PC-3 (cell line): Measurements from ENCODE around the gene UMAD1. TPM values are rescaled to one million over a fixed set of nuclear protein-coding genes. Genes with fewer than 3 reads are reported as not detected.

Source experiments
- ATAC-seq: fragments of 200-7000 bp; cut with Tn5 transposase; 2 replicates; pipeline ENCODE4 v1.9.1; 2020; ENCODE audit warnings: mild to moderate bottlenecking, moderate library complexity
- BruUV-seq: library from RNA; stranded (reverse); fragments of 400-500 nt; replicated peaks from 2 replicates; lab custom pipeline; 2021; lab: Mats Ljungman, UMichigan
- CTCF ChIA-PET: fragments of 300-600 bp; sonication (Branson Sonifier 250); formaldehyde crosslinking; loops from one replicate; lab custom pipeline; 2022; ENCODE audit warnings: antibody characterized with exemption; lab: Charles Lee
- POLR2A ChIA-PET: fragments of 300-600 bp; sonication (Branson Sonifier 250); formaldehyde crosslinking; loops from one replicate; lab custom pipeline; 2022; ENCODE audit warnings: antibody characterized with exemption; ENCODE audit not compliant: unreplicated experiment; lab: Charles Lee
- DNase-seq: peaks from one replicate; pipeline ENCODE4 v3.0.0-alpha.2; 2015
- H2AFZ ChIP-seq: fragments of 300-600 bp; sonication (generic); 2 replicates; pipeline ENCODE4 v1.6.0; 2016; ENCODE audit warnings: antibody characterized with exemption, low read length
- H3F3A ChIP-seq: fragments of 300-600 bp; sonication (generic); one replicate; pipeline ENCODE4 v1.6.0; 2017; ENCODE audit warnings: antibody characterized with exemption, low read length, control low read depth, mild to moderate bottlenecking; ENCODE audit not compliant: unreplicated experiment
- H3K27ac ChIP-seq: fragments of 300-600 bp; sonication (generic); 2 replicates; pipeline ENCODE4 v1.5.1; 2016; ENCODE audit warnings: mild to moderate bottlenecking, low read length
- H3K27me3 ChIP-seq: fragments of 300-600 bp; sonication (generic); 2 replicates; pipeline ENCODE4 v1.6.1; 2016; ENCODE audit warnings: low read length, mixed read lengths
- H3K36me3 ChIP-seq: fragments of 300-600 bp; sonication (generic); 2 replicates; pipeline ENCODE4 v1.6.1; 2016; ENCODE audit warnings: low read depth, mixed run types, low read length, mixed read lengths
- H3K4me1 ChIP-seq: fragments of 300-600 bp; sonication (generic); 2 replicates; pipeline ENCODE4 v1.5.1; 2016; ENCODE audit warnings: low read length; ENCODE audit not compliant: insufficient read depth
- H3K4me2 ChIP-seq: fragments of 300-600 bp; sonication (generic); 2 replicates; pipeline ENCODE4 v1.6.0; 2016; ENCODE audit warnings: low read length
- H3K4me3 ChIP-seq: fragments of 300-600 bp; sonication (generic); 2 replicates; pipeline ENCODE4 v1.5.1; 2016; ENCODE audit warnings: mild to moderate bottlenecking, low read length, mixed read lengths
- H3K79me2 ChIP-seq: fragments of 300-600 bp; sonication (generic); 2 replicates; pipeline ENCODE4 v1.6.1; 2017; ENCODE audit warnings: low read length, mixed read lengths
- H3K9ac ChIP-seq: fragments of 300-600 bp; sonication (generic); 2 replicates; pipeline ENCODE4 v1.6.0; 2016; ENCODE audit warnings: mild to moderate bottlenecking, low read length
- H3K9me2 ChIP-seq: fragments of 300-600 bp; sonication (generic); replicated peaks from 2 replicates; pipeline ENCODE4 v1.6.1; 2016; ENCODE audit warnings: mixed run types, low read length, mixed read lengths
- H3K9me3 ChIP-seq: fragments of 300-600 bp; sonication (generic); 2 replicates; pipeline ENCODE4 v1.6.1; 2016; ENCODE audit warnings: low read length, mixed read lengths
- H4K20me1 ChIP-seq: fragments of 300-600 bp; sonication (generic); 2 replicates; pipeline ENCODE4 v1.6.1; 2016; ENCODE audit warnings: low read length, mixed read lengths
- CTCF ChIP-seq: fragments of 300-600 bp; sonication (generic); conservative IDR thresholded peaks from 2 replicates; pipeline ENCODE4 v1.5.1; 2017; ENCODE audit warnings: antibody characterized with exemption, low read depth, mild to moderate bottlenecking, low read length
- EZH2 ChIP-seq: fragments of 300-600 bp; sonication (generic); IDR thresholded peaks from one replicate; pipeline ENCODE4 v1.6.1; 2017; ENCODE audit warnings: antibody characterized with exemption, mild to moderate bottlenecking, low read length; ENCODE audit not compliant: unreplicated experiment
- EZH2phosphoT487 ChIP-seq: fragments of 300-600 bp; sonication (generic); IDR thresholded peaks from 2 replicates; pipeline ENCODE4 v1.6.1; 2018; ENCODE audit warnings: mild to moderate bottlenecking, antibody characterized with exemption, low read length, borderline replicate concordance
- intact Hi-C: fragments of 100-400 bp; cut with micrococcal nuclease; formaldehyde crosslinking; loops from 2 replicates; pipeline ENCODE4 v1.9.0; 2023
- total RNA-seq: library from RNA; depleted of rRNA; stranded (reverse); fragments of >200 nt; gene quantifications from 2 replicates; pipeline ENCODE4 v1.2.3, GENCODE V29; 2014

UMAD1 gene
- total RNA-seq, 1 experiment from 2014 or later = 8.9 TPM

GRCh38 chr7:7750571-7751242, 110.2 kb downstream of the UMAD1 start:
- Histone ChIP-seq H3K79me2 (no peaks in the 10 kb centered on the region), H2AFZ (no peak overlapping the region), H3K4me3 (no peak overlapping the region), H3K9me2 (no peaks in the 10 kb centered on the region), H3K36me3 (no peaks in the 10 kb centered on the region), H3K27me3 (no peaks in the 10 kb centered on the region), H4K20me1 (no peaks in the 10 kb centered on the region), H3K4me2 (no peak overlapping the region), H3K4me1 (no peaks in the 10 kb centered on the region), H3F3A (no peaks in the 10 kb centered on the region), H3K9me3 (no peaks in the 10 kb centered on the region), H3K9ac (no peak overlapping the region), H3K27ac (no peak overlapping the region)
- BruUV-seq = no TSS peak
- ChIA-PET POLR2A (no interaction called here), CTCF (no interaction called here)
- peak; percentile 62 for ATAC-seq
- DNase-seq = no peak
- intact Hi-C loops = no loop called here
- TF ChIP-seq CTCF (no peak), EZH2 (no peak), EZH2phosphoT487 (no peak)

- no peak overlapping the region for H3K27ac ChIP-seq
- H3K79me2 ChIP-seq = no peaks in the 10 kb centered on the region
- DNase-seq (no peak), ATAC-seq (no peak)
- H3K9me2 ChIP-seq = no peaks in the 10 kb centered on the region
- H3F3A ChIP-seq = no peaks in the 10 kb centered on the region
- ChIA-PET POLR2A (no interaction called here), CTCF (no interaction called here)
- no peak overlapping the region for H2AFZ ChIP-seq
- H3K4me2 ChIP-seq = no peak overlapping the region
- no peak overlapping the region for H3K4me3 ChIP-seq
- H3K9ac ChIP-seq = no peak overlapping the region
- H4K20me1 ChIP-seq = no peaks in the 10 kb centered on the region
- no peaks in the 10 kb centered on the region for H3K4me1 ChIP-seq
- BruUV-seq = no TSS peak
- no peaks in the 10 kb centered on the region for H3K27me3 ChIP-seq
- no peaks in the 10 kb centered on the region for H3K36me3 ChIP-seq
- intact Hi-C loops = no loop called here
- H3K9me3 ChIP-seq = no peaks in the 10 kb centered on the region
- TF ChIP-seq EZH2phosphoT487 (no peak), CTCF (no peak), EZH2 (no peak)
These were observed 110.9 kb downstream of the UMAD1 start for GRCh38 chr7:7751243-7752092.

GRCh38 chr7:7756577-7756976, 116.0 kb downstream of the UMAD1 start:
- H3K9ac ChIP-seq = no peak overlapping the region
- ChIA-PET POLR2A (no interaction called here), CTCF (interaction anchor here (1.3 kb wide), 1 partner anchor 75 kb away, joined by 4 read pairs; no protein-coding TSS in a partner anchor)
- intact Hi-C loops = no loop called here
- BruUV-seq = no TSS peak
- H3K4me3 ChIP-seq = no peak overlapping the region
- no peaks in the 10 kb centered on the region for H3K27me3 ChIP-seq
- ATAC-seq (no peak), DNase-seq (no peak)
- H3K36me3 ChIP-seq = no peaks in the 10 kb centered on the region
- no peaks in the 10 kb centered on the region for H3K79me2 ChIP-seq
- H3K9me3 ChIP-seq = no peaks in the 10 kb centered on the region
- no peak overlapping the region for H2AFZ ChIP-seq
- H3K4me2 ChIP-seq = no peak overlapping the region
- no peaks in the 10 kb centered on the region for H4K20me1 ChIP-seq
- H3K4me1 ChIP-seq = peaks cover 3% of the 10 kb centered on the region
- no peaks in the 10 kb centered on the region for H3F3A ChIP-seq
- TF ChIP-seq EZH2phosphoT487 (no peak), CTCF (no peak), EZH2 (no peak)
- no peak overlapping the region for H3K27ac ChIP-seq
- no peaks in the 10 kb centered on the region for H3K9me2 ChIP-seq
